ENCODE measurements around the gene RAD18.

- TF ChIP-seq EP300 (IDR thresholded peaks at IDR 0.05; ENCODE audit: borderline replicate concordance) (no peak), REST (IDR thresholded peaks at IDR 0.05; ENCODE audit: low read depth) (no peak), NFIC (IDR thresholded peaks at IDR 0.05) (no peak), USF1 (IDR thresholded peaks at IDR 0.05) (peak; percentile 86), EGR1 (IDR thresholded peaks at IDR 0.05) (no peak), ZBTB7A (IDR thresholded peaks at IDR 0.05; ENCODE audit: low read depth) (no peak), MAX (IDR thresholded peaks at IDR 0.05) (0 out of 2 replicates have a peak, but pooled peaks have one; percentile 26), TCF12 (IDR thresholded peaks at IDR 0.05; ENCODE audit: low read depth) (no peak), RAD21 (IDR thresholded peaks at IDR 0.05; ENCODE audit: low read depth) (no peak), CREB1 (IDR thresholded peaks at IDR 0.05; ENCODE audit: low read depth) (peak; percentile 44; the same call in 1 of the 2 replicates), CEBPB (IDR thresholded peaks at IDR 0.05) (no peak), TEAD4 (IDR thresholded peaks at IDR 0.05) (peak; percentile 64), YY1 (IDR thresholded peaks at IDR 0.05; ENCODE audit: low read depth) (no peak)
These were observed 122.7 kb downstream of the RAD18 start for GRCh38 chr3:8840556-8840955.
